Myocyte (in vitro differentiated cells): ENCODE results near the gene LPO. TPM values are rescaled to one million over a fixed set of nuclear protein-coding genes. Genes with fewer than 3 reads are reported as not detected.

Source experiments
- DNase-seq: peaks from one replicate; pipeline ENCODE4 v3.0.0-alpha.2; 2012; ENCODE audit warnings: low read depth
- total RNA-seq: library from RNA; depleted of rRNA; stranded (reverse); fragments of >200 nt; gene quantifications from 2 replicates; pipeline ENCODE4 v1.2.3, GENCODE V29; 2014

LPO gene
- total RNA-seq, 1 donor from 2014 or later, result not detected

- peak; percentile 4 for DNase-seq
These were observed 38.9 kb downstream of the LPO start for GRCh38 chr17:58277107-58277801.

GRCh38 chr17:58277802-58278595 lies 39.6 kb downstream of the LPO start:
- DNase-seq, result no peak

- no peak for DNase-seq
These were observed 40.3 kb downstream of the LPO start for GRCh38 chr17:58278661-58279015.

GRCh38 chr17:58279016-58279711 lies 40.8 kb downstream of the LPO start:
- peak; percentile 62 for DNase-seq

- no peak for DNase-seq
These were observed 41.5 kb downstream of the LPO start for GRCh38 chr17:58279736-58280479.

- DNase-seq, result no peak
These were observed 42.3 kb downstream of the LPO start, which contains the start of gene MPO for GRCh38 chr17:58280480-58281217. Gene MPO (minus strand): TSS chr17:58280935. CDS start chr17:58280758, 177 bp downstream.

- no peak for DNase-seq
These were observed 43.2 kb downstream of the LPO start for GRCh38 chr17:58281511-58282011.

- DNase-seq, result no peak
These were observed 44.1 kb downstream of the LPO start for GRCh38 chr17:58282442-58282841.

GRCh38 chr17:58283674-58284612 lies 45.6 kb downstream of the LPO start:
- no peak for DNase-seq

GRCh38 chr17:58284613-58285421 lies 46.4 kb downstream of the LPO start:
- DNase-seq, result no peak

- DNase-seq, result no peak
These were observed 47.0 kb downstream of the LPO start for GRCh38 chr17:58285422-58285810.

- DNase-seq, result no peak
These were observed 51.5 kb downstream of the LPO start for GRCh38 chr17:58289869-58290268.

- DNase-seq, result no peak
These were observed 52.9 kb downstream of the LPO start for GRCh38 chr17:58291246-58291645.

GRCh38 chr17:58294034-58294433 lies 55.6 kb downstream of the LPO start:
- no peak for DNase-seq

GRCh38 chr17:58300336-58300735 lies 62.0 kb downstream of the LPO start:
- DNase-seq, result no peak

- DNase-seq, result no peak
These were observed 63.2 kb downstream of the LPO start for GRCh38 chr17:58301504-58302150.

GRCh38 chr17:58302171-58302918 lies 64.0 kb downstream of the LPO start:
- no peak for DNase-seq
